IMR-90 (cell line): ENCODE data around the gene ZNF827.

Experiments used
- BHLHE40 ChIP-seq: fragments of 150-350 bp; IDR thresholded peaks from 2 replicates; pipeline ENCODE4 v1.6.1; 2016; ENCODE audit warnings: mild to moderate bottlenecking, low read depth, low read length
- FOS ChIP-seq: fragments of 150-350 bp; IDR thresholded peaks from 2 replicates; pipeline ENCODE4 v1.6.1; 2016; ENCODE audit warnings: low read depth, low read length
- MAFK ChIP-seq: IDR thresholded peaks from 2 replicates; pipeline ENCODE4 v1.6.1; 2012; ENCODE audit warnings: low read depth, low read length, improper control_type of control experiment
- MXI1 ChIP-seq: IDR thresholded peaks from 2 replicates; pipeline ENCODE4 v1.6.1; 2012; ENCODE audit warnings: low read depth, mild to moderate bottlenecking, low read length, moderate library complexity, borderline replicate concordance
- NFE2L2 ChIP-seq: fragments of 150-350 bp; IDR thresholded peaks from 2 replicates; pipeline ENCODE4 v1.6.1; 2016; ENCODE audit warnings: low read depth, mild to moderate bottlenecking, low read length
- POLR2A ChIP-seq: IDR thresholded peaks from 2 replicates; pipeline ENCODE4 v1.6.1; 2012; ENCODE audit warnings: mild to moderate bottlenecking, low read depth, low read length
- RAD21 ChIP-seq: IDR thresholded peaks from 2 replicates; pipeline ENCODE4 v1.6.1; 2012; ENCODE audit warnings: low read length, improper control_type of control experiment
- RCOR1 ChIP-seq: IDR thresholded peaks from 2 replicates; pipeline ENCODE4 v1.6.1; 2012; ENCODE audit warnings: mild to moderate bottlenecking, low read length, improper control_type of control experiment; ENCODE audit not compliant: insufficient replicate concordance
- RFX5 ChIP-seq: IDR thresholded peaks from 2 replicates; pipeline ENCODE4 v1.8.0; 2012; ENCODE audit warnings: low read depth, mild to moderate bottlenecking, low read length, moderate library complexity
- SMC3 ChIP-seq: fragments of 150-350 bp; IDR thresholded peaks from 2 replicates; pipeline ENCODE4 v1.6.1; 2016; ENCODE audit warnings: low read depth, mild to moderate bottlenecking, antibody characterized with exemption, low read length, moderate library complexity
- TF ChIP-seq, protein P1 (sequence below): conservative IDR thresholded peaks from 2 replicates; pipeline ENCODE4 v1.5.1; 2012; ENCODE audit warnings: mild to moderate bottlenecking, low read depth, low read length, improper control_type of control experiment
- TF ChIP-seq, protein P2 (sequence below): fragments of 150-350 bp; IDR thresholded peaks from 2 replicates; pipeline ENCODE4 v1.6.1; 2017; ENCODE audit warnings: mild to moderate bottlenecking, antibody characterized with exemption, low read length, low read depth

- TF ChIP-seq, protein P1, sequence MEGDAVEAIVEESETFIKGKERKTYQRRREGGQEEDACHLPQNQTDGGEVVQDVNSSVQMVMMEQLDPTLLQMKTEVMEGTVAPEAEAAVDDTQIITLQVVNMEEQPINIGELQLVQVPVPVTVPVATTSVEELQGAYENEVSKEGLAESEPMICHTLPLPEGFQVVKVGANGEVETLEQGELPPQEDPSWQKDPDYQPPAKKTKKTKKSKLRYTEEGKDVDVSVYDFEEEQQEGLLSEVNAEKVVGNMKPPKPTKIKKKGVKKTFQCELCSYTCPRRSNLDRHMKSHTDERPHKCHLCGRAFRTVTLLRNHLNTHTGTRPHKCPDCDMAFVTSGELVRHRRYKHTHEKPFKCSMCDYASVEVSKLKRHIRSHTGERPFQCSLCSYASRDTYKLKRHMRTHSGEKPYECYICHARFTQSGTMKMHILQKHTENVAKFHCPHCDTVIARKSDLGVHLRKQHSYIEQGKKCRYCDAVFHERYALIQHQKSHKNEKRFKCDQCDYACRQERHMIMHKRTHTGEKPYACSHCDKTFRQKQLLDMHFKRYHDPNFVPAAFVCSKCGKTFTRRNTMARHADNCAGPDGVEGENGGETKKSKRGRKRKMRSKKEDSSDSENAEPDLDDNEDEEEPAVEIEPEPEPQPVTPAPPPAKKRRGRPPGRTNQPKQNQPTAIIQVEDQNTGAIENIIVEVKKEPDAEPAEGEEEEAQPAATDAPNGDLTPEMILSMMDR, result no peak
- TF ChIP-seq RAD21, result no peak
- TF ChIP-seq MXI1, result no peak
- TF ChIP-seq RFX5, result no peak
- no peak for TF ChIP-seq POLR2A
- no peak for TF ChIP-seq BHLHE40
- TF ChIP-seq, protein P2, sequence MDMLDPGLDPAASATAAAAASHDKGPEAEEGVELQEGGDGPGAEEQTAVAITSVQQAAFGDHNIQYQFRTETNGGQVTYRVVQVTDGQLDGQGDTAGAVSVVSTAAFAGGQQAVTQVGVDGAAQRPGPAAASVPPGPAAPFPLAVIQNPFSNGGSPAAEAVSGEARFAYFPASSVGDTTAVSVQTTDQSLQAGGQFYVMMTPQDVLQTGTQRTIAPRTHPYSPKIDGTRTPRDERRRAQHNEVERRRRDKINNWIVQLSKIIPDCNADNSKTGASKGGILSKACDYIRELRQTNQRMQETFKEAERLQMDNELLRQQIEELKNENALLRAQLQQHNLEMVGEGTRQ, result no peak
- TF ChIP-seq RCOR1, result no peak
- no peak for TF ChIP-seq NFE2L2
- TF ChIP-seq FOS, result no peak
- TF ChIP-seq SMC3, result no peak
- TF ChIP-seq MAFK, result no peak
These were observed 773 bp upstream of the ZNF827 start for GRCh38 chr4:145939441-145939750.
